HG02981 (cell line): ENCODE measurements around the gene POTEJ.
"Not testable (repeated sequence)": the region's sequence is repeated elsewhere in the genome, so short reads cannot be mapped to it uniquely, and the experiment has no call there.

Experiments
- ATAC-seq: cut with Tn5 transposase; IDR thresholded peaks from one replicate; pipeline ENCODE4 v1.9.1; 2021; ENCODE audit warnings: mild to moderate bottlenecking, moderate library complexity; ENCODE audit not compliant: unreplicated experiment

The POTEJ gene

GRCh38 chr2:130611140-130611539 is at the start of gene POTEJ:
Gene POTEJ, plus strand, starts transcription at chr2:130611440. Its CDS starts 93 bp downstream, at chr2:130611533.
- not testable (repeated sequence) for ATAC-seq

DNA sequence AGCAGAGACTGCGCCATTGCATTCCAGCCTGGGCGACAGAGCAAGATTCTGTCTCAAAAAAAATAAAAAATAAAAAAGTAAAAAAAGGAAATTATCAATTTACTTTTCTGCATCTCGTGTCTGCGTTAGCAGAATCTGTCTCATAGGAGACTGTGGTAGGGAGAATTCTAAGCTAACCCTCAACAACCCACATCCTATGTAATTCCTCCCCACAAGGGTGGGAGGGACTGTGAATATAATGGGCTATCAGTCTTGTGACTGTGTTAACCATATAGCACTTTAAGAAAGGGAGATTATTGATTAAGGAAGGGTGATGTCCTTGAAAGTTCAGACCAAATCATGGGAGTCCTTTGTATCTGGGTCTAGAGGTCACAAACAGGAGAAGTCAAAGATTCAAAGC is 45.1 kb upstream of the POTEJ start:
- ATAC-seq, result not testable (repeated sequence)

GRCh38 chr2:130571929-130572328 is 39.3 kb upstream of the POTEJ start:
- ATAC-seq, result not testable (repeated sequence)

DNA sequence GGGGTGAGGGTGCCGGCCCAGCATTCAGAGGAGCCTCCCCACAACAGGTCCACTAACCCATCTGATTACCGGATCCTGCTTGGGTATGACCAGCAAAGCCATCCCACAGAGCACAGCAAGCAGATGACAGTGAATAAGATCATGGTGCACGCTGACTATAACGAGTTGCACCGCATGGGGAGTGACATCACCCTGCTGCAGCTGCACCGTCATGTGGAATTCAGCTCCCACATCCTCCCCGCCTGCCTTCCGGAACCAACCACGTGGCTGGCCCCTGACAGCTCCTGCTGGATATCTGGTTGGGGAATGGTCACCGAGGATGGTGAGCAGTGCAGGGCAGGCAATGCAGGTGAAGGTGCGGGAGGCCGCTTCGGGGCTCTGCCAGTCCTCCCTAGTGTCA is 37.0 kb upstream of the POTEJ start:
- ATAC-seq, result not testable (repeated sequence)

DNA sequence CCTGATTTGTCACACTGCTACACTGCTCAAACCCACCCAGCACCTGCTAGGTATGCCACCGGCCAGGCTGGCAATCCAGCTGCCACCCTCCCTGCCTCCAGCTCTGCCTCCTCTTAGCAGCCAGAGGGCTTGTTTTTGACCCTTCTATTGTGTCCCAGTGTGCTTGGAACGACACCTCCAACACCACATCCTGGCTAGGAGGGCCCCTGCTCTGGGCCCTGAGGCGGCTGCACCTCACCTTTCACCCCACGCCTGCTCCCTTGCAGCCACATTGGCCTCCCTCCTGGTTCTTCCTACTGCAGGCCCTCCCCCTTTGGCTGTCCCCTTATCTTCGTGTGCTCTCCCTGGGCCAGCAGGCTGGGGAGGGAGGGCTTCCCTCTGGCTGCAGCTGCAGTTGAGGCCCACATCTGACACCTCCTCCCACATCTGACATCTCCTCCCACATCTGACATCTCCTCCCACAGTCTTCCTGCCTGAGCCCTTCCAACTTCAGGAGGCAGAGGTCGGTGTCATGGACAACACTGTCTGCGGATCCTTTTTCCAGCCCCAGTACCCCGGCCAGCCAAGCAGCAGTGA is 34.9 kb upstream of the POTEJ start:
- not testable (repeated sequence) for ATAC-seq

DNA sequence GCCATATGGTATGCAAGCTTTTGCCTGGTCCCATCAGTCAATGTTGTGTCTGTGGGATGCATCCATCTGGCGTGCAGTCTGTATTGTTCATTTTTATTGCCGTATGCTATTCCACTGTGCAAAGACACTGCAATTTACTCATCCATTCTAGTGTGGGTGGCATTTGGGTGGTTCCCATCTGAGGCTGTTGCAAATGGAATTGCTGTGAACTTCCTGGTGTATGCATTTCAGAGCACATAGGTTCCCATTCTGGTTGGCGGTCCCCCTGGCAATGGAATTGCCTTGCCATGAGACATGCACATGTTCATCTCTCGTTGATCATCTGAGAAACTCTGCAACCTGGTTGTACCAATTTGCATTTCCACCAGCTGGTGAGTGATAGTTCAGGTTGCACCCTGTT is 33.7 kb upstream of the POTEJ start:
- not testable (repeated sequence) for ATAC-seq

- ATAC-seq, result not testable (repeated sequence)
Observed at GRCh38 chr2:130579121-130579520, 32.1 kb upstream of the POTEJ start.

GRCh38 chr2:130581491-130581890 is 29.7 kb upstream of the POTEJ start:
- ATAC-seq, result not testable (repeated sequence)

GRCh38 chr2:130582970-130583369 is 28.3 kb upstream of the POTEJ start:
- not testable (repeated sequence) for ATAC-seq

DNA sequence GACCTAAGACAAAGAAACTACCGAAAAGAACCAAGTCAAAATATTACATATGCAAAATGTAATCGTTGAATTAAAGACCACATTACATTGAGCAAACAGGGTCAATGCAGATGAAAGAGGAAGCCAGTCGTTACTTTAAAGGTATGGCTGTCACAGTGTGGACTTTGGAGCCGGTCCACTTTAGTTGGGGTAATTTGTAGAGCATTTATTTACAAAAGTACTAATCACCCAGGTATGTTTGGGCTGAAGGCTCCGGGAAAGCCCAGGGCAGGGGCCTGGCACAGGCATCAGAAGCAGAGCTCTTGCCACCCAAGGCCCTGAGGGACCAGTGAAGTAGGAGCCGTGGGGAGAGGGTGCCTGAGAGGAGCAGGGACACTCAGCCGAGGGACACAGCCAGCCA is 27.7 kb upstream of the POTEJ start:
- ATAC-seq, result not testable (repeated sequence)

GRCh38 chr2:130584726-130585125 is 26.5 kb upstream of the POTEJ start:
- not testable (repeated sequence) for ATAC-seq

DNA sequence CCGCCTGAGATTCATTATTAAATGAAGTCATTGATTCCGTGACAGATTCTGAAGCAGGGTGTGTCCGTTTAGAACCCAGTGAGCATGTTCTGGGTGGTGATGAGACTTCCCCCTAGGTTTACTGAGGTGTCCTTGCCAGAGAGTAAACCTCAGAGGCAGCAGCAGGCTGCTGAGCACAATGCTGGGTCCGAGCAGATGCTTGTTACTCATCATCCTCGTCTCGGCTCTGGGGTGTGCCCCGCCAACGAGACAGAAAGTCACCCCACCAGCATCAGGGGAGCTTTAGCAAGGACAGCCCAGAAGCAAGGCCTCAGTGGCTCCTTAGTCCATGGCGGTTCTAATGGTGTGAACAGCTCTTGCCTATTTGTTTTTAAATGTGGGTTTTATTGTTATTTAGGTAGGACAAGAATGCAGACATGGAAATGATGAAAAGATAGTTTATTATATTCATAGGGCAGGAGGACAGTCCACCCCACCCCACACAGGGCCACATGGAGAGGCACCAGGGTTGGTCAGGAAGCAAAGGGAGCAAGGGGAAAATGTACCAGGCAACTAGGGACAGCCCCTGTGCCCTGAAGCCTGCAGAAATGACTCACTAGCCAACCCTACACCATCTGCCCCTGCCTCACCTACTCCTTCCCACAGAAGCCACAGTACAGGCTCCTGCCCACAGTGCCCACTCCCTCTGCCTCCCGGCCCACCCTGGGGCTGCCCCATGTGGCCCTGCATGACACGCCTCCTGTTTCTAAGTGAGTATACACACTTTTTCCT is 22.4 kb upstream of the POTEJ start:
- ATAC-seq, result peak; percentile 64

- ATAC-seq, result not testable (repeated sequence)
Observed at GRCh38 chr2:130590170-130590841, 20.9 kb upstream of the POTEJ start.

- not testable (repeated sequence) for ATAC-seq
Observed at GRCh38 chr2:130590842-130591359, 20.3 kb upstream of the POTEJ start.

DNA sequence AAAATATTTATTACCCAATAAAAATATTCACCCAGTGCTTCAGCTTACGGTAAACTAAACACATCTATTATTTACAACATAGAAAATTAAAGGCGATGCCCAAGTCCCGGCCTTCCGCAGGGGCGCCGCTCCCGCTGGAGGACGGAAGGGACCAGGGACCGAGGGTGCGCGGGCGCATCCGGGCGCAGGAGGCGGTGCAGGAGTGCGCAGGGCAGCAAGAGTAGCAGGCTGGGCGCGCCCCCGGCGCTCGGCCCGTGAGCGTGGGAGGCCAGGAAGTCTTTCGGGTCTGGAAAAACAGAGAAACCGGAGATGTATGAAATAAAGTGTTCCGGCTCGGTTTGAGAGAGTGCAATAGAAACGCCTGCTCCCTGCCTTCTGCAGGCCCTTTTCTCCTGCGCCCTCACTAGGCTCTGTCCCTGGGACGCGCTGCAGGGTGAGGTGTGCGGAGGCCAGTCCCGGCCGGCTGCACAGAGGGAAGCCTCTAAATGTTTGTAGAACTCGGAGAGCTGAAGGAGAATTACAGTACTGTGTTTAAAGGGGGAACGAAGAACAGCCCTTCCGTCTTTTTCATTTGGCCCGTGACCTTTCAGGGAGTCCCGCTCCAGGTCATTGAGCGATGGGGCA is 18.3 kb upstream of the POTEJ start:
- ATAC-seq, result not testable (repeated sequence)

DNA sequence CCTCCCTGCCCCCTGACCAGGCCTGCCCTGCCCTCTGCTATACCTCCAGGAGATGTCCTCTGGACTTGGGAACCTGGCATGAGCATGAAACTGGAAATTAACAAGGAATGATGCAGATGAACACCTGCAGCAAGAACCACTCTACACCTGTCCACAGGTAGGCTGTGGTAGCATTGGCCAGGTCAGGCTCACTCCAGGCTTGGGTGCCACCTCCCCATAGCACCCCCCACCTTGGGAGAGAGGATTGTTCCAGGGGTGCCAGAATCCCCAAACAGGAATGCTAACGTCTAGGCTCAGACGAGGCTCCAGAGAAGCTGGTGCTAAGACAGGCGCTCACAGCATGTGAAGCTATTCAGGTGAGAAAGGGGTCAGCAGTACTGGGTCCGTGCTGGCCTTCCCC is 17.2 kb upstream of the POTEJ start:
- ATAC-seq, result not testable (repeated sequence)

DNA sequence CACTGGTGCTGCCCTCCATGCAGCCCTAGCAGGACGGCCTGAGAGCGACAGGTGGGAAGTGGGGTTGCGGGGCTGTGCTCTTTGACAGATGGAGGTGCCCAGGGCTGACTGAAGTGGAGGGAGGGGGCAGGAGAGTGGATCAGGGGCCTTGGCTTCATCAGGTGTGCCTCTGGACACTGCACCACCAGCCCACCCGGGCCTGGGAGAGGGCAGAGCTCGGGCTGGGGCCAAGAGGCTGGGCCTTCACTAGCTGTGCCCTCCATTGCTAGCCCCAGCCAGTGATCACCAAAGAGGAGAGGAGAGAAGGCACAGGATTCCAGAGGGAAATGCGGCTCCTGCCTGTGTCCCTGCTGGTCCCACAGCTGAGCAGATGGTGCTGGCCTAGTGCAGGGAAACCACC is 14.5 kb upstream of the POTEJ start:
- ATAC-seq, result not testable (repeated sequence)

DNA sequence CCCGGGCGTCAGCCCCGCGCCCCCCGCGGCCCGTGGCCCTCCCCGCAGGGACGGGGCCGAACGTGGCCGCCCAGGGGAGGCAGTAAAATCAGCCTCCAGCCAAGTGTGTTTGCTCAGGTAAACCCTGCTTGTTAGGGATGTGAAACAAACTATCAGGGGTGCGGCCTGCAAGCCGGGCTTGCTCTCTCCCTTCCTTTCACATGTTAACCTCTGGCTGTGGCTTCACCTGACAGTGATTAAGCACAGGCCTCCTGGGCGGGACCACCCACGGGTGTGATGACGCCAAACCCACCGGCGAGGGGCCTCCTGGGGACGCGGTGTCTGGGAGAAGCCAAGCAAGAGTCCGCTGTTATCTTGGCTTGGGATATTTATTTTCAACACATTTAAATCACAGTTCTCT is 13.2 kb upstream of the POTEJ start:
- not testable (repeated sequence) for ATAC-seq

DNA sequence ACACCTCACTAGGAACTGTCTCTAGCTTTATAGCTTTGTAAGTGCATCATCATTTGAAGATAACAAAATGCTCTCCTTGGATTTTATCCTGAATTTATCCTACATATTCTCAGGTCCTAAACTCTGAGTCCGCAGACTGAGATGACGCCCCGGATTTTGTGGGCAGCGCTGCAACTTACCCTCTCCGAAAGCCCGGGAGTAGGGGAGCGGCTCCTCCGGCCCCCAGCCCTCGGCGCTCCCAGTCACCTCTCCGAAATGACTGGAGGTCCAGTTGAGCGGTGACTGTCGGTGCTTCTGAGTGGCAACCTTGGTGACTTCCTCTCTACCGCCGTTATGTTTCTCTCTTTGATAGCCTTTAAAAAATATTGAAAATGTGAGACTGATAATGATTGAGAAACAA is 12.8 kb upstream of the POTEJ start:
- ATAC-seq, result not testable (repeated sequence)

GRCh38 chr2:130599393-130599792 is 11.8 kb upstream of the POTEJ start, which contains the start of gene CFC1:
Gene CFC1, minus strand, starts transcription at chr2:130599575. Its CDS starts 288 bp downstream, at chr2:130599287.
- not testable (repeated sequence) for ATAC-seq

DNA sequence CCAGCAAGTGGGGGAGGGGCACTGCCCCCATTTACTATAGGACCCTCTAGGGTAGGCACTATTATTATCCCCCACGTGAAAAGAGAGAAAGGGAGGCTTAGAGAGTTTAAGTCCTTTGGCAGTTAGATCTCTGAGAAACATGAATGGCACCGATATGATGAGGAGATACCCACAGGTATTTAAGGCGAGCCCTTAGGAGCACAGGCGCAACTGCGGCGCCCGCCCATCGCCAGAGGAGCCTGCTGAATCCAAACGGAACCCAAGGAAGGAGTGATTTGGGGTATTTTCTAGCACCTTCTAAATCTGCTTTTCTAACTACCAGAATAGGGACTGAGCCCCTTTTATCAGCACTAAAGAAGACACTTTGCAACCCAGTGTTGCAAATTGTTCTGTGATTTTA is 11.3 kb upstream of the POTEJ start:
- not testable (repeated sequence) for ATAC-seq
